ENCODE results near the gene S100A14.

The S100A14 gene

DNA sequence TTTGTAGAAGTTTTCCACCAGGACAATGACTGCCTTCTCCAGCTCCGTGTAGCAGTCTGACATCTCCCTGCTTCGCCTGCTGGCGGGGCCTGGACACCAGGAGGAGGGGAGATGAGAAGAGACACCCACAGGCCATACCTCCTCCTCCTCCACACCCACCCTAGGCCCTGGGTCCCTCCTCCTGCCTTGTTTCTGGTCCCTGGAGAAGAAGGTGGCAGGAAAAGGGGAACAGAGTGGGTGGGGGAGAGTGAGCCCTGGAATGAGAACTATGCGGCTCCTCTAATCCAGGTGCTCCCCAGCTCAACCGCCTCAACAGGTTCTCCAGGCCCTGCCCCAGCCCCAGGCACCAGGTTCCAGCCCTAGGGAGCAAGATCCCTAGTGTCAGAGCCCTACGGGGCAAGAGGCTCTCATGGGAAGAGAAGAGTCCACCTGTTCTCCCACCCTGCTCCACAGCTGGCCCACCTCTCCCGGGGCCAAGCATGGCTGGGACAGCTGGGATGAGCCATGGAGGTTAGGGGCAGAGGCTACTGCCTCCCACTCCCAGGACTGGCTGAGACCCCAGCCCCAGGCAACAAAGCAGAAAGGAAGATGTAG is 7.9 kb downstream of the S100A14 start:
- TF ChIP-seq, protein P1, sequence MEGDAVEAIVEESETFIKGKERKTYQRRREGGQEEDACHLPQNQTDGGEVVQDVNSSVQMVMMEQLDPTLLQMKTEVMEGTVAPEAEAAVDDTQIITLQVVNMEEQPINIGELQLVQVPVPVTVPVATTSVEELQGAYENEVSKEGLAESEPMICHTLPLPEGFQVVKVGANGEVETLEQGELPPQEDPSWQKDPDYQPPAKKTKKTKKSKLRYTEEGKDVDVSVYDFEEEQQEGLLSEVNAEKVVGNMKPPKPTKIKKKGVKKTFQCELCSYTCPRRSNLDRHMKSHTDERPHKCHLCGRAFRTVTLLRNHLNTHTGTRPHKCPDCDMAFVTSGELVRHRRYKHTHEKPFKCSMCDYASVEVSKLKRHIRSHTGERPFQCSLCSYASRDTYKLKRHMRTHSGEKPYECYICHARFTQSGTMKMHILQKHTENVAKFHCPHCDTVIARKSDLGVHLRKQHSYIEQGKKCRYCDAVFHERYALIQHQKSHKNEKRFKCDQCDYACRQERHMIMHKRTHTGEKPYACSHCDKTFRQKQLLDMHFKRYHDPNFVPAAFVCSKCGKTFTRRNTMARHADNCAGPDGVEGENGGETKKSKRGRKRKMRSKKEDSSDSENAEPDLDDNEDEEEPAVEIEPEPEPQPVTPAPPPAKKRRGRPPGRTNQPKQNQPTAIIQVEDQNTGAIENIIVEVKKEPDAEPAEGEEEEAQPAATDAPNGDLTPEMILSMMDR (conservative IDR thresholded peaks at IDR 0.05; ENCODE audit: low read length) = no peak
- DNase-seq (ENCODE audit: low read depth) = no peak
- H3K4me3 ChIP-seq (ENCODE audit: low read length) = peak overlapping the region; percentile 67

DNA sequence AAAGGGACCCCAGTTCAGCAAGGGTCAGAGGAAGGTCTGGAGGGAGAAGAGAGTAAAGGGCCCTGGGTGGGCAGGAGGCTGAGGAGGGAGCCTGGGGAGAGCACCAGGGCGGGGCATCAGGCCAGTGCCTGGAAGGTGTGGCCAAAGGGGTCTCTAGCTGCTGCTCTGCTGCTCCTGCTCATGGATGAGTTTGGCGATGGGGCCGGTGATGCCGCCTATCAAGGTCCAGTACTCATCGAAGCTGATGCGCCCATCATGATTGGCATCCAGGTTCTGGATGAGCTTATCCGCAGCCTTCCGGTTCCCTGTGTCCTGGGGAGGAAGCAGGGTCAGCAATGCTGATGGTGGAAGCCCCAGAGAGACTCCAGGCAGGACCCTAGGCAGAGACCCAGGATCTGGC is 8.7 kb downstream of the S100A14 start:
- DNase-seq (ENCODE audit: low read depth) = no peak
- TF ChIP-seq, protein P1 (conservative IDR thresholded peaks at IDR 0.05; ENCODE audit: low read length) = no peak
- no peak overlapping the region for H3K4me3 ChIP-seq (ENCODE audit: low read length)

DNA sequence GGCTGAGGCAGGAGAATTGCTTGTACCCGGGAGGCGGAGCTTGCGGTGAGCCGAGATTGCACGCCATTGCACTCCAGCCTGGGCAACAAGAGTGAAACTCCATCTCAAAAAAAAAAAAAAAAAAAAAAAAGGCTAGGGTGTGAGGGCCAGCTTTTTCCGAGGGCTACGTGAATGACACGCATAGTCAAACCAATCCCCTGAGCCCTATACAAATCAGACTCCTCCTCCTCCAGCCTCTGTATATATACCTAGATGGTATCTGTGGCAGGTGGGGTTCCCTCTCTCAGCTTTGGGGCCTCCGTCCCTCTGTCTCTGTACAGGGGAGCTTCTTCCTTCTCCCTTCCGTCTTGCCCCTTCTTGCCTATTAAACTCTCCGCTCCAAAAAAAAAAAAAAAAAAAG is 9.9 kb downstream of the S100A14 start:
- H3K4me3 ChIP-seq (ENCODE audit: low read length) = no peak overlapping the region
- DNase-seq (ENCODE audit: low read depth) = no peak
- TF ChIP-seq, protein P1 (conservative IDR thresholded peaks at IDR 0.05; ENCODE audit: low read length) = no peak

DNA sequence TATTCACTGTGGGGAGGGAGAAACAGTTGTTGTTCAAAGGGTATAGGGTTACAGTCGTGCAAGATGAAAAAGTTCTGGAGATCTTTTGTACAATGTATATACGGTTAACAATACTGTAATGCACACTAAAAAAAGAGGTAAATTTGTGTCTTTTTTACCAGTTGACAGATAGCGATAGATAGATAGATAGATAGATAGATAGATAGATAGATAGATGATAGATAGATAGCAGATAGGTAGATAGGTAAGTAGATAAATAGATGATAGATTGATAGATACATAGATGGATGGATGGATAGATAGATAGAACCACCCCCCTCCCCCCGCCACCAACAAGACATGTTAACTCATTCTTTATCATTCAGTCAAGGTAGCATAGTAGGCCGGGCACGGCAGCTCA is 13.4 kb downstream of the S100A14 start:
- DNase-seq (ENCODE audit: low read depth) = no peak

DNA sequence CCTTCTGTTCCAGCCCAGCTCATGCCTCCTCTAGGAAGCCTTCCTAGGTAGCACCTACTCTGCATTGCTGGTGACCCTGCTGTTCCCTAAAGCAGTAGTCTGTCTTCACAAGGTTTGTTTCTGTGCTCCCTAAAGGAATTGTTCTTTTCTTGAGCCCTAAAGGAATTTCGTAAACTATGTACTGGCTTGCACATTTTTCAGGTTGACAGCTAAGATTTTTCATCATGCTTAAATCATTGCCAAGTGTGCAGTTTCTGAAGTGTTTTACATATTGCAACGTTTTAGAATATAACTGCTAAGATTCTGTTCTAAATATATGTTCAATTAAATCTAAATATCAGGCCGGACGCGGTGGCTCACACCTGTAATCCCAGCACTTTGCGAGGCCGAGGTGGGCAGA is 16.3 kb downstream of the S100A14 start:
- TF ChIP-seq, protein P1 (conservative IDR thresholded peaks at IDR 0.05; ENCODE audit: low read length) = no peak
- no peak for DNase-seq (ENCODE audit: low read depth)
- no peak overlapping the region for H3K4me3 ChIP-seq (ENCODE audit: low read length)

More for the DNA sequence above, 13.4 kb downstream of the S100A14 start:
- TF ChIP-seq, protein P1 (conservative IDR thresholded peaks at IDR 0.05; ENCODE audit: low read length) = no peak
- H3K4me3 ChIP-seq (ENCODE audit: low read length) = no peak overlapping the region

DNA sequence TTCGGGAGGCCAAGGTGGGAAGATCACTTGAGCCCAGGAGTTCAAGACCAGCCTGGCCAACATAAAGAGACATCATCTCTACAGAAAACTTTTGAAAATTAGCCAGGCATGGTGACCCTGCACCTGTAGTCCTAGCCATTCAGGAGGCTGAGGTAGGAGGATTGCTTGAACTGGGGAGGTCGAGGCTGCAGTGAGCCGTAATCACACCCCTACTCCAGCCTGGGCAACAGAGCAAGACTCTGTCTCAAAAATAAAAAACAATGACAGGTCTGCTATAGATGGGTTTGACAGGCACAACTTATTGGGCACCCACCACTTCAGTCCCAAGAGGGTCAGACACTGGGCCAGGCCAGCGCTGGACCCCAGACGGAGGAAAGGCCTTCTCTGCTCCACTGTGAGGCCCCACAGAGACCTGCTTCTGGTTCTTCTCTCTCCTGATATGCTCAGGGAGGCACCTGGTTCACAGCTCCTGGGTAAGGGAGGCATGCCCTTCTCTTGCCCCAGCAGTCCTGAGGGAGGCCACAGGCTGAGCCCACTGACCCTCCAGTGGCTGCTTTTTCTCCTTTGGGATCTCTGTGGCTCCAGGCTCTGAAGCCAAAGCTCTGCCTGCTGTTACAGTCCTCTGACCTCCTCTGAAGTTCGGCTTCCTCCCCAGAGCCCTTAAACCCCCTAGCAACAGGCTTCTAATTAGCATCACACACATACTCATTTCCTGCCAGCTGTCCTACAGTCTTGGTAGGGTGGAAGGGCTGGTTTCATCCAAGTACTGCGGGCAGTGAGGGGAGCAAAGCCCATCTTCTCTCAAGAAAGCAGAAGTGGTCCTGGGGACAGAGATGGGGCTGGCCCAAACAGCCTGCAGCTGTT is 17.6 kb downstream of the S100A14 start:
- no peak overlapping the region for H3K4me3 ChIP-seq (ENCODE audit: low read length)
- peak; percentile 73 for DNase-seq (ENCODE audit: low read depth)
- TF ChIP-seq, protein P1 (conservative IDR thresholded peaks at IDR 0.05; ENCODE audit: low read length) = no peak

DNA sequence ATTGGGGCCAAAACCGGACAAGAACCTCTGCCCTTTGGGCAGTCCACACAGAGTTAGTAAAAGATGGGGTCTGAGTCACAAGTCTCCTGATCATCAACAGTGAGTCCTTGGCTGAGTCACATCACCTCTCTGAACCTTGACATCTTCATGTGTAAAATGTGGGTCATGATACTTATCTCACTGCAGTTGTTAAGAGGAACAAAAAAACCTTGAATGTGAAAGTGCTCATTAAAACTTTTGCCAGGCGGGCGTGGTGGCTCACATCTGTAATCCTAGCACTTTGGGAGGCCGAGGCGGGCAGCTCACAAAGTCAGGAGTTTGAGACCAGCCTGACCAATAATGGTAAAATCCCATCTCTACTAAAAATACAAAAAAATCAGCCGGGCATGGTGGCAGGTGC is 18.9 kb downstream of the S100A14 start:
- TF ChIP-seq, protein P1 (conservative IDR thresholded peaks at IDR 0.05; ENCODE audit: low read length) = no peak
- H3K4me3 ChIP-seq (ENCODE audit: low read length) = no peak overlapping the region
- no peak for DNase-seq (ENCODE audit: low read depth)
